ENCODE data around the gene ECT2L. TPM values are rescaled to one million over a fixed set of nuclear protein-coding genes. Genes with fewer than 3 reads are reported as not detected.

Gene ECT2L
- total RNA-seq, 1 experiment from 2014 or later: not detected

DNA sequence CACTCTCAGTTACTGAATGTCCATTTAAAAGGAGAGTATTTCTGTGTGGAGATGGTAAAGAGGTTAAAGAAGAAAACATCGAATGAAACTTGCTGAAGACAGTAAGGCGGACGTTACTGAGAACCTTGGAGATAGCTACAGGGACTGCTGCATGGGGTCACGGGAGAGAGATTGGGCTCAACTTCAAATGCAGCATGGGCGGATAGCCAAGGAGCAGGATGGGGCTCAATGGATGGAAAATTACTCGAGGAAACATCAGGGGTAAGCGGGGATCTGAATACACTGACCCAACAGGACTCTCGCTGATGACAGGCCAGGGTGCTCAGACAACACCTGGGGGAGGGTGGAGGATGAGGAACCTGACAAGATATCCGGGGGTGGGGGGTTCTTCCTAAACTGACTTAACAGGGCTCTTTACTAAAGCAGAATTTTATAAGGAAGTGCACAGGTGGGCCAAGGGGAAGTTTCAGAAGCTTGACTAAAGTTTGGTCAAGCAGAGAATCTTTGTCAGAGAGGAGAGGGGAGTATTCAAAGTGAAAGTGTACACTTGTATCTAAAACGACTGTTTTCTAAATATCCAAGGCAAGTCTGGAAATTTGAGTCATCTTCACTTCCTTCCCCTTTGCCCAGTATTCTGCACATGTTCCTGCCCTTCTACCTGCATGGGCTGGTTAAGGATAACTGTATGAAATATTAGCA is 22.8 kb downstream of the ECT2L start:
- Histone ChIP-seq H3K4me2 (peak overlapping the region; percentile 66), H3K27ac (peak overlapping the region; percentile 93), H3K79me2 (ENCODE audit: low read depth) (no peaks in the 10 kb centered on the region), H3K9me3 (ENCODE audit: insufficient read depth, low read depth) (no peaks in the 10 kb centered on the region), H3K4me1 (replicated peaks; ENCODE audit: insufficient read depth) (peaks cover 51% of the 10 kb centered on the region), H4K20me1 (ENCODE audit: insufficient read depth) (no peaks in the 10 kb centered on the region), H3K4me3 (peak overlapping the region; percentile 15; the same call in 1 of the 2 replicates), H3K36me3 (ENCODE audit: low read depth) (no peaks in the 10 kb centered on the region), H3F3A (ENCODE audit: insufficient read depth, low read depth) (peaks cover 27% of the 10 kb centered on the region), H3K9me2 (ENCODE audit: insufficient read depth) (no peaks in the 10 kb centered on the region), H2AFZ (peak overlapping the region; percentile 45; the same call in 1 of the 2 replicates), H3K27me3 (ENCODE audit: insufficient read depth, low read depth) (no peaks in the 10 kb centered on the region)
- ChIA-PET CTCF (interaction anchor here (0.6 kb wide), 1 partner anchor 264 kb away, joined by 16 read pairs; no protein-coding TSS in a partner anchor), POLR2A (ENCODE audit: unreplicated experiment) (no interaction called here)
- TSS peak; percentile 80 for BruUV-seq (replicated peaks)
- no peak for TF ChIP-seq EZH2 (IDR thresholded peaks at IDR 0.05; ENCODE audit: low read depth)
- no peak for TF ChIP-seq CTCF (conservative IDR thresholded peaks at IDR 0.05)
- peak in 1 of 2 experiments; percentile 50 for DNase-seq
- intact Hi-C loops (cut with micrococcal nuclease; ENCODE audit: unreplicated experiment): loop anchor here (5.0 to 10.0 kb wide), 3 partner anchors 84 to 319 kb away; partner anchors contain the start of gene HECA

GRCh38 chr6:138821519-138821918 is 25.6 kb downstream of the ECT2L start:
- H3K27me3 ChIP-seq (ENCODE audit: insufficient read depth, low read depth): no peaks in the 10 kb centered on the region
- no peak overlapping the region for H3K4me2 ChIP-seq
- no peaks in the 10 kb centered on the region for H3K9me3 ChIP-seq (ENCODE audit: insufficient read depth, low read depth)
- no TSS peak for BruUV-seq (replicated peaks)
- TF ChIP-seq EZH2 (IDR thresholded peaks at IDR 0.05; ENCODE audit: low read depth): no peak
- no peak for TF ChIP-seq CTCF (conservative IDR thresholded peaks at IDR 0.05)
- H4K20me1 ChIP-seq (ENCODE audit: insufficient read depth): no peaks in the 10 kb centered on the region
- H3F3A ChIP-seq (ENCODE audit: insufficient read depth, low read depth): peaks cover 27% of the 10 kb centered on the region
- DNase-seq: no peak
- H3K36me3 ChIP-seq (ENCODE audit: low read depth): no peaks in the 10 kb centered on the region
- no peak overlapping the region for H3K27ac ChIP-seq
- intact Hi-C loops (cut with micrococcal nuclease; ENCODE audit: unreplicated experiment): no loop called here
- H3K9me2 ChIP-seq (ENCODE audit: insufficient read depth): no peaks in the 10 kb centered on the region
- no peaks in the 10 kb centered on the region for H3K79me2 ChIP-seq (ENCODE audit: low read depth)
- ChIA-PET CTCF (interaction anchor here (0.6 kb wide), 1 partner anchor 41 kb away, joined by 4 read pairs; no protein-coding TSS in a partner anchor), POLR2A (ENCODE audit: unreplicated experiment) (no interaction called here)
- no peak overlapping the region for H2AFZ ChIP-seq
- H3K4me1 ChIP-seq (replicated peaks; ENCODE audit: insufficient read depth): peaks cover 47% of the 10 kb centered on the region
- H3K4me3 ChIP-seq: no peak overlapping the region

- ChIA-PET CTCF (no interaction called here), POLR2A (ENCODE audit: unreplicated experiment) (no interaction called here)
- Histone ChIP-seq H3K9me2 (ENCODE audit: insufficient read depth) (no peaks in the 10 kb centered on the region), H3K27me3 (ENCODE audit: insufficient read depth, low read depth) (no peaks in the 10 kb centered on the region), H3K4me2 (no peak overlapping the region), H3K9me3 (ENCODE audit: insufficient read depth, low read depth) (no peaks in the 10 kb centered on the region), H3K4me1 (replicated peaks; ENCODE audit: insufficient read depth) (peaks cover 18% of the 10 kb centered on the region), H2AFZ (no peak overlapping the region), H3K36me3 (ENCODE audit: low read depth) (no peaks in the 10 kb centered on the region), H3K27ac (no peak overlapping the region), H4K20me1 (ENCODE audit: insufficient read depth) (no peaks in the 10 kb centered on the region), H3K79me2 (ENCODE audit: low read depth) (no peaks in the 10 kb centered on the region), H3K4me3 (no peak overlapping the region), H3F3A (ENCODE audit: insufficient read depth, low read depth) (no peaks in the 10 kb centered on the region; the same call in 1 of the 2 replicates)
- DNase-seq: no peak
- TF ChIP-seq EZH2 (IDR thresholded peaks at IDR 0.05; ENCODE audit: low read depth) (no peak), CTCF (conservative IDR thresholded peaks at IDR 0.05) (no peak)
- BruUV-seq (replicated peaks): no TSS peak
- intact Hi-C loops (cut with micrococcal nuclease; ENCODE audit: unreplicated experiment): no loop called here
Measured at GRCh38 chr6:138824482-138825144, 28.7 kb downstream of the ECT2L start.

Data from PC-9 (cell line).